ENCODE data around the gene ZBP1.

ZBP1 gene

GRCh38 chr20:57658447-57658832 is 38.2 kb upstream of the ZBP1 start:
- DNase-seq (ENCODE audit: low spot score) = no peak

GRCh38 chr20:57657535-57658446 is 37.6 kb upstream of the ZBP1 start:
- no peak for DNase-seq (ENCODE audit: low spot score)

- no peak for DNase-seq (ENCODE audit: low spot score)
These were observed 36.8 kb upstream of the ZBP1 start for GRCh38 chr20:57656821-57657534.

- DNase-seq (ENCODE audit: low spot score) = no peak
These were observed 36.1 kb upstream of the ZBP1 start for GRCh38 chr20:57656252-57656820.

- DNase-seq (ENCODE audit: low spot score) = no peak
These were observed 35.6 kb upstream of the ZBP1 start for GRCh38 chr20:57655809-57656155.

DNA sequence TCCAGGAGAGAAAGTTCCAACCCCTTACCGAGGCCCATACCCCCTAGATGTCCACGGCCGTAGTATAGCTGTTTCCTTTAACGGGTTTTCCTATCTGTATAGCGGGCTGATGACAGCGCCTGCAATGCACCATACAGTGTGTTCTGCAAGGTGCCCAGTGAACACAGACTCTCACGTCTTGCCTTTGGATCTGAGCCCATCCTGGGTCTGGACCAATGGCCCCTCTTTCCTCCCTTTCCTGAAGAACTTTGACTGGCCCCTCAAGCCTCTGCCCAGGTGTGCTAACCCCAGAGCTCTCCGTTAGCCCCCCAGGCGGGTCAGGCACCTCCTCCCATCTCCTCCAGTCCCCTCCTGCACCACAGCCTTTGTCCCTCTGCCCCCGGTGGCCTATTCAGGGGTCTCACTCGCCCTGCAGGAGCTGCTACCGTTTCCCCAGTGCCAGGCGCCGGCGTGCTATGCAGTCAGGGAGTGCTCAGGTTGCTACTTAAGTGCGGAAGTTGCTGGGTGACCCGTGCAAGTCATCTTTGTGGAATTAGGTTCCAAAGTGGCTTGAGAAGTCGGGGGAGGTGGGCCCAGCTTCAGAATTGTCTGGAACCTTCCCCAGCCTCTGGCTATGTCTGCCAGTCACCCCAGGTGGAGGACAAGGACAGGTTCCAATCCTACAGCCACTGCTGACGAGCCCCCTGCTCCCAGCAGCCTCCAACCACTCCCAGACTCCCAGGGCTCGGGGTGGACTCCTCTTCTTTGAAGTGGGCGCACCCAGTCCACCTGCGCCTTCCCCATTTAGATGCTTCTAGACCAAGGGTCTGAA is 35.0 kb upstream of the ZBP1 start:
- DNase-seq (ENCODE audit: low spot score) = no peak

- DNase-seq (ENCODE audit: low spot score) = peak; percentile 47
These were observed 34.3 kb upstream of the ZBP1 start for GRCh38 chr20:57654363-57654997.

GRCh38 chr20:57653910-57654309 is 33.7 kb upstream of the ZBP1 start:
- DNase-seq (ENCODE audit: low spot score) = no peak

DNA sequence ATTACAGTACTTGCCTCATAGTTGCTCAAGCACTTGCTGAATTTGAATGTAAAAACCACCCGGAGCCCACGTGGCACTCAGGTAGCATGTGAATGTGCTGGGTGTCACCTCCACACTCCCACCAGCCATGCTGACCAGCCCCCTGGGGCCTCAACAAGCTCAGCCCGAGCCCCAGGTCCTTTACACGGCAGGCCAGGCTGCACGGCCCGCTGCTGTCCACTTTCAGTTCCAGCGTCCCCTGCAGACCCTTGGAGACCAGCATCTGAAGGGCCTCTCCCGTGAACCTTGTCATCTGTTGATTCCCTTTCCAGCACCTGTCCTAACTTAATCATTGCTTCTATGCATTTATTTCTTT is 33.3 kb upstream of the ZBP1 start:
- DNase-seq (ENCODE audit: low spot score) = no peak

DNA sequence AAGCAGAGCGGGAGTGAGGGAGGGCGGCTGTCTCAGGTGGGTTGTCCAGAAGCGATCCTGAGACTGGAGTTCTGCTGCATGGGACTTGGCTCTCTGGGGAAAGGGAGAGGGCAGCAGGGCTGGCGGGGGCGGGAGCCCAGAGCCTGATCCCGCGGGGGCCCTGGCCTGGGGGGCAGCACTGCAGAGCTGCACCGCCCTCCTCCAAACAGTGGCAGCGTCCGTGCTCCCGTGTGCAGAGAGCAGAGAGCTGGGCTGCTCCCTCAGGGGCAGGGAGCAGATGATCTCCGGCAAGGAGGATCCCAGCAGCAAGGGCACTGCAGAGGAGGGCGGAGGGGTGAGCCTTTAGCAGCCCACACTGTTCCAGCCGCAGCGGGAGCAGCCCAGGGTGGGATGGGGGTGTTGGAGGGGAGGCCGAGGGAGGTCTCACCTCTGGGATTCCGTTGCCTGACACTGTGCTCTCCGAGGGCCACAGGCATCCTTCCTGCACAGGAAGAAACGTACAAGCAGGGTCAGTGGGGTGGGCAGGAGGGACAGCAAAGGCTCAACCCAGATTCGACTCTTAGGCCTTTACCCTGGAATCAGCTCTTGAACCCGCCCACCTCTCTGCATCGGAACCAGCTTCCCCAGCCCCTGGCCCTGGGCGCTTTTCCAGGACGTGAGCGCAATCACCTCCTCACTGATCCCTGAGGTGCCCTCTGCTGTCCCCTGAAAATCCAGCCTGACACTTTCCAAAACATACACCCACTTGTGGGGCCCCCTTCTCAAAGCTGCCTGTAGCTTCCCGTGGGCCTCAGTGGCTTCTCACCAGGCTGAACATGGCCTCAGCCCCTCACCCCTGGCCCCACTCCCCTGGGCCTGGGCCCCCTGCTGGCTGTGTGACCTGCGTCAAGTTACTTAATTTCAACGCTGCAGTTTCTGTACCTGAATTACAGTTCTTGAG is 32.6 kb upstream of the ZBP1 start:
- no peak for DNase-seq (ENCODE audit: low spot score)

GRCh38 chr20:57651881-57652605 is 31.8 kb upstream of the ZBP1 start:
- DNase-seq (ENCODE audit: low spot score) = no peak

DNA sequence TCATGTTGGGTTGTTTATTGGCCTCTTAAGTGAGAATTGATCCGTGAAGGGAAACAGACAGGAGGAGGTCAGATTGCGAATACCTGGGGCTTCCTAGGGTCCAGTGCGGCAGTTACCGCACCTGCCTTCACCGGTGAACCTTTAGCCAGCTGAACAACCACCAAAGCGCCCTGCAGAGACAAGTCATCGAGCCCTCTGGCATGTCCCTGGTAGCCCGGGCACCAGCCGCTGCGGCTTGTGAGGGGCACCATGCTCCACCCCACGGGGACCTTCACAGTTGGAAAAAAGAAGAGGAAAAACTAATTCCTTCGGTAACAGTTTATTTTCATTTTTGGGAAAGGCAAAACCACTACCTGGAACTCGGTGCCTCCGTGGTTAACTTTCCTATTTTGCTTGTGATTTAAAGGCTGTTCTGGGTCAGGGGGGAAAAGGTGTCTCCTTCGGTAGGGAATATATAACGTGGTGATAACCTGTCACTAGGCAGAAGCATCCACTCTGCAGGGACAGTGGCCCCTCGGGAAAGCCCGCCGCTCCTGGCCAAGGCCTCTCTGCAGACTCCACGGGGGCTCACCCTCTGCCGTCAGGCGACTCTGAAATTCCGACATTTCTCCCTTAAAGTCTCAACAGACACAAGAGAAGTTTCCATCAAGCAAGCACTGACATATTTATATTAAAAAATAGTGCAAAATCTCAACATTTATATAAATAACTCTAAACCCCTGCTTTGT is 30.7 kb upstream of the ZBP1 start:
- DNase-seq (ENCODE audit: low spot score) = no peak

- DNase-seq (ENCODE audit: low spot score) = no peak
These were observed 30.0 kb upstream of the ZBP1 start for GRCh38 chr20:57650266-57650665.

DNA sequence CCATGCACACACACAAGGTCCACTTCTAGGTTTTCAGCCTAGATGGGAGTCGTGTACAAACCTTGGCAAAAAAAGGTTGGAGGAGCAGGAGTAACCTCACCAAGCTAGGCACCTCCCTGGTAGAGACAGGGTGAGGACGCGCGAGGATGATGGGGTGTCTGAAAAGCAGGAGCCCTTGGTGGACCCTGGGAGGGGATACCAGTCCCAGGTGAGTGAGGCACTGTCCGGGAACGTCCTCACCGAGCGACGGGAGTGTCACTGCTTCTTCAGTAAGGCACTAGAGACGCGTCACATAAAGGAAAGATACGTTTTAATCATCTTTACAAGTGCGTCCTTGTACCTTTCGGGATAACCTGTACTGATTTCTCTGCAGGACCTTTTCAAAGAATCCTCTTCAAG is 29.4 kb upstream of the ZBP1 start:
- DNase-seq (ENCODE audit: low spot score) = no peak

- no peak for DNase-seq (ENCODE audit: low spot score)
These were observed 28.8 kb upstream of the ZBP1 start for GRCh38 chr20:57648878-57649616.

- no peak for DNase-seq (ENCODE audit: low spot score)
These were observed 27.9 kb upstream of the ZBP1 start for GRCh38 chr20:57647933-57648785.

GRCh38 chr20:57647006-57647932 is 27.0 kb upstream of the ZBP1 start:
- DNase-seq (ENCODE audit: low spot score) = no peak
